Smooth muscle cell (in vitro differentiated cells): ENCODE measurements around the gene FANCC. TPM values are rescaled to one million over a fixed set of nuclear protein-coding genes. Genes with fewer than 3 reads are reported as not detected.
"Not testable (repeated sequence)": the region's sequence is repeated elsewhere in the genome, so short reads cannot be mapped to it uniquely, and the experiment has no call there.

ENCODE experiments used
- DNase-seq: peaks from one replicate; lab custom pipeline; 2025; ENCODE audit not compliant: unreplicated experiment; lab: John Stamatoyannopoulos, UW
- H2AFZ ChIP-seq: fragments of 200-600 bp; sonication (generic); 2 replicates; pipeline ENCODE4 v1.6.0; 2016; ENCODE audit warnings: antibody characterized with exemption, low read depth, mild to moderate bottlenecking
- H3F3A ChIP-seq: fragments of 200-600 bp; sonication (generic); 2 replicates; pipeline ENCODE4 v1.6.0; 2017; ENCODE audit warnings: antibody characterized with exemption, low read depth
- H3K27ac ChIP-seq: fragments of 200-600 bp; sonication (generic); 2 replicates; pipeline ENCODE4 v1.5.1; 2016; ENCODE audit warnings: low read depth, mild to moderate bottlenecking
- H3K27me3 ChIP-seq: fragments of 200-600 bp; sonication (generic); 2 replicates; pipeline ENCODE4 v1.6.1; 2016; ENCODE audit warnings: low read depth, mild to moderate bottlenecking
- H3K36me3 ChIP-seq: fragments of 200-600 bp; sonication (generic); 2 replicates; pipeline ENCODE4 v1.5.1; 2016; ENCODE audit warnings: low read depth
- H3K4me1 ChIP-seq: fragments of 200-600 bp; sonication (generic); 2 replicates; pipeline ENCODE4 v1.5.1; 2016; ENCODE audit warnings: low read depth
- H3K4me2 ChIP-seq: fragments of 200-600 bp; sonication (generic); 2 replicates; pipeline ENCODE4 v1.6.0; 2016; ENCODE audit warnings: mild to moderate bottlenecking
- H3K4me3 ChIP-seq: fragments of 200-600 bp; sonication (generic); 2 replicates; pipeline ENCODE4 v1.5.1; 2016; ENCODE audit warnings: mild to moderate bottlenecking
- H3K79me2 ChIP-seq: fragments of 200-600 bp; sonication (generic); 2 replicates; pipeline ENCODE4 v1.6.0; 2016; ENCODE audit warnings: low read depth, mild to moderate bottlenecking
- H3K9ac ChIP-seq: fragments of 200-600 bp; sonication (generic); 2 replicates; pipeline ENCODE4 v1.6.0; 2016; ENCODE audit warnings: low read depth
- H3K9me3 ChIP-seq: fragments of 200-600 bp; sonication (generic); replicated peaks from 2 replicates; pipeline ENCODE4 v1.5.1; 2016; ENCODE audit warnings: low read depth
- H4K20me1 ChIP-seq: fragments of 200-600 bp; sonication (generic); 2 replicates; pipeline ENCODE4 v1.6.0; 2016; ENCODE audit warnings: low read depth
- CTCF ChIP-seq: fragments of 200-600 bp; sonication (generic); IDR thresholded peaks from 2 replicates; pipeline ENCODE4 v1.5.1; 2017; ENCODE audit warnings: borderline replicate concordance, mild to moderate bottlenecking, antibody characterized with exemption; ENCODE audit not compliant: insufficient read depth, poor library complexity, severe bottlenecking
- WGBS: methylation state at CpG from one replicate; pipeline ENCODE4 v1.1.7; 2016; ENCODE audit warnings: low lambda C conversion rate; 5-methylcytosine and 5-hydroxymethylcytosine counted together
- polyA plus RNA-seq: library from polyadenylated mRNA; unstranded; fragments of >200 nt; fragmentation: Nextera tagmentation; extraction: Ambion mirVana; gene quantifications from 2 replicates; pipeline ENCODE4 v1.2.1, GENCODE V29; 2016
- total RNA-seq: library from RNA; depleted of rRNA; stranded (reverse); fragments of >200 nt; gene quantifications from 2 replicates; pipeline ENCODE4 v1.2.3, GENCODE V29; 2014

FANCC gene
- total and polyA plus RNA-seq, 2 experiments from 2014 or later: 11.0 to 11.2 TPM

- Histone ChIP-seq H3K4me3 (no peak overlapping the region), H3K9ac (no peak overlapping the region), H3K9me3 (no peaks in the 10 kb centered on the region), H3K36me3 (no peaks in the 10 kb centered on the region), H3K79me2 (no peaks in the 10 kb centered on the region), H4K20me1 (no peaks in the 10 kb centered on the region), H3K4me1 (no peaks in the 10 kb centered on the region), H2AFZ (no peak overlapping the region), H3F3A (no peaks in the 10 kb centered on the region), H3K4me2 (no peak overlapping the region), H3K27me3 (no peaks in the 10 kb centered on the region), H3K27ac (no peak overlapping the region)
- no peak for TF ChIP-seq CTCF
- no peak for DNase-seq
- 88% methylated on average over 4 of the region's 4 CpGs for WGBS
These were observed 44.0 kb downstream of the FANCC start for GRCh38 chr9:95273369-95274022.

GRCh38 chr9:95272830-95273229 is 44.7 kb downstream of the FANCC start:
- no peaks in the 10 kb centered on the region for H3K4me1 ChIP-seq
- 93% methylated on average over 8 of the region's 8 CpGs for WGBS

GRCh38 chr9:95270790-95271189 is 46.7 kb downstream of the FANCC start:
- no peak for TF ChIP-seq CTCF
- Histone ChIP-seq H3K27ac (no peak overlapping the region), H3F3A (no peaks in the 10 kb centered on the region), H3K4me3 (no peak overlapping the region), H2AFZ (no peak overlapping the region), H4K20me1 (peaks cover under 1% of the 10 kb centered on the region), H3K36me3 (no peaks in the 10 kb centered on the region), H3K79me2 (no peaks in the 10 kb centered on the region), H3K9me3 (no peaks in the 10 kb centered on the region), H3K27me3 (no peaks in the 10 kb centered on the region), H3K9ac (no peak overlapping the region), H3K4me2 (no peak overlapping the region), H3K4me1 (peaks cover 1% of the 10 kb centered on the region)
- 77% methylated on average over 4 of the region's 4 CpGs for WGBS
- no peak for DNase-seq

More at GRCh38 chr9:95272830-95273229, 44.7 kb downstream of the FANCC start:
- no peaks in the 10 kb centered on the region for H3K79me2 ChIP-seq
- no peaks in the 10 kb centered on the region for H4K20me1 ChIP-seq
- no peak overlapping the region for H3K9ac ChIP-seq
- H2AFZ ChIP-seq: no peak overlapping the region
- no peak overlapping the region for H3K4me2 ChIP-seq
- no peak for TF ChIP-seq CTCF
- no peaks in the 10 kb centered on the region for H3F3A ChIP-seq
- H3K27ac ChIP-seq: no peak overlapping the region
- no peaks in the 10 kb centered on the region for H3K27me3 ChIP-seq
- no peak for DNase-seq
- no peaks in the 10 kb centered on the region for H3K9me3 ChIP-seq
- H3K36me3 ChIP-seq: no peaks in the 10 kb centered on the region
- no peak overlapping the region for H3K4me3 ChIP-seq

- not testable (repeated sequence) for H3K9me3 ChIP-seq, H3K4me3 ChIP-seq, H3K36me3 ChIP-seq, H3K4me2 ChIP-seq, H2AFZ ChIP-seq, H3K27ac ChIP-seq, H3K79me2 ChIP-seq, H3K27me3 ChIP-seq, H3F3A ChIP-seq, DNase-seq, H3K9ac ChIP-seq, H4K20me1 ChIP-seq, H3K4me1 ChIP-seq
- 89% methylated on average over 18 of the region's 18 CpGs for WGBS
These were observed 47.4 kb downstream of the FANCC start for GRCh38 chr9:95269803-95270773.
